ENCODE data around the gene AUTS2. TPM values are rescaled to one million over a fixed set of nuclear protein-coding genes. Genes with fewer than 3 reads are reported as not detected.

Gene AUTS2
- total and polyA plus RNA-seq, 2 of the 8 experiments (the other 6 are each of a cell fraction or from before 2014, with no cell fraction given) = 25.9 to 101 TPM

DNA sequence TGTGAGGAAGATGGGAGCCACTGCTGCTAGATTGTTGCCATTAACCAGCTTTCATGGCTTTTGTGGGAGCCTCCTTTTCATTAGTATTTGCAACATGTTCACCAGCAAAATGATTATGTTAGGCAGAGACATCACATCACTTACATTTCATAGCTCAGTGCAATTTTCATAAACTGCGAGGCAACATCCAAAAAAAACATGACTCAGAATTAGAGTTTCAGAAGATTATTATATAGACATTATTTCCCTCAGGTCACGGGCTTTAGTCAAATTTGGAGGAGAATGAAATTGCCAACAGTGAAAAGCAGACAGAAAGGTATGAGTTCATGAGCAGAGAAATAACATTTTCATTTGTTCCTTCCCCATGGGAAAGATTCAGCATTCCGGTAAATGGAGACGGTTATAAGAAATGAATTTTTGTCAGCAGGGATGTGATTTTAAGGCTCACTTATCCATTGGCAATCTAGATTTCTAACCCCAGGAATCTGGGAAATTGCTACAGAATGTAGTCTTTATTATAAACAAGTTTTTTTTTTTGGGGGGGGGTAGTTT, 573.2 kb downstream of the AUTS2 start:
- Histone ChIP-seq H4K91ac (replicated peaks; ENCODE audit: insufficient read length, low read length) (no peak overlapping the region), H3K14ac (ENCODE audit: insufficient read length) (no peak overlapping the region), H3K56ac (replicated peaks; ENCODE audit: insufficient read length, low read depth, low read length) (no peak overlapping the region), H3K79me1 (ENCODE audit: low read depth, low read length) (no peaks in the 10 kb centered on the region), H3K23me2 (ENCODE audit: low read depth, low read length) (no peaks in the 10 kb centered on the region), H2BK15ac (ENCODE audit: low read length) (no peak overlapping the region), H3K27ac (ENCODE audit: low read depth, low read length) (no peak overlapping the region), H3K23ac (ENCODE audit: insufficient read length) (no peak overlapping the region), H2BK5ac (ENCODE audit: low read depth, low read length) (no peak overlapping the region), H4K8ac (ENCODE audit: extremely low read depth, insufficient read depth, low read length) (no peak overlapping the region), H3K9ac (replicated peaks in 1 of 4; ENCODE audit: extremely low read depth in 1 of 4, low read depth in 3 of 4, low read length in 3 of 4) (no peak overlapping the region), H3K36me3 (ENCODE audit: control insufficient read depth in 2 of 4, insufficient read depth in 4 of 4, low read length in 3 of 4) (no peaks in the 10 kb centered on the region), H4K20me1 (replicated peaks in 1 of 2; ENCODE audit: control insufficient read depth in 1 of 2, insufficient read depth in 2 of 2, low read length in 2 of 2) (no peaks in the 10 kb centered on the region), H3K4ac (replicated peaks; ENCODE audit: insufficient read length, low read depth, low read length) (no peak overlapping the region), H3K4me3 (ENCODE audit: extremely low read depth in 1 of 4, insufficient read depth in 2 of 4, low read depth in 3 of 4, low read length in 4 of 4) (no peak overlapping the region), H3K4me1 (replicated peaks in 1 of 4; ENCODE audit: control insufficient read depth in 3 of 4, insufficient read depth in 4 of 4, low read length in 3 of 4) (peaks cover 0 to 4% (median 0%) of the 10 kb centered on the region in 4 experiments; a peak in 1 of 7 replicates), H2BK12ac (ENCODE audit: low read depth, low read length) (no peak overlapping the region), H3K79me2 (ENCODE audit: control insufficient read depth in 1 of 2, insufficient read depth in 2 of 2, low read length in 2 of 2) (no peaks in the 10 kb centered on the region), H4K5ac (ENCODE audit: insufficient read length, low read depth, low read length) (no peak overlapping the region), H3K4me2 (ENCODE audit: insufficient read depth in 1 of 2, low read depth in 2 of 2, low read length in 2 of 2) (no peak overlapping the region), H2BK120ac (replicated peaks; ENCODE audit: low read depth, low read length) (no peak overlapping the region), H3K9me3 (ENCODE audit: insufficient read depth in 2 of 2, low read depth in 1 of 2, low read length in 1 of 2) (no peaks in the 10 kb centered on the region), H2AFZ (ENCODE audit: low read length) (no peak overlapping the region), H3K18ac (ENCODE audit: extremely low read depth, low read length) (no peak overlapping the region), H3K27me3 (replicated peaks in 1 of 4; ENCODE audit: control insufficient read depth in 3 of 4, extremely low read depth in 1 of 4, insufficient read depth in 3 of 4, low read length in 3 of 4) (no peaks in the 10 kb centered on the region), H2BK20ac (ENCODE audit: low read length) (no peak overlapping the region), H2AK5ac (ENCODE audit: low read depth, low read length) (no peak overlapping the region)
- ChIA-PET POLR2A (ENCODE audit: partially characterized antibody) (no interaction called here), CTCF (ENCODE audit: partially characterized antibody) (interaction anchor here (1.4 kb wide), 1 partner anchor 335 kb away, joined by 4 read pairs; no protein-coding TSS in a partner anchor)
- FAIRE-seq (no peak), DNase-seq (ENCODE audit: low read depth in 1 of 2, low spot score in 2 of 2) (no peak)
- WGBS, 2 experiments (ENCODE audit: extremely low coverage in 1 of 2, insufficient coverage in 1 of 2, insufficient read length in 1 of 2, insufficient replicate concordance in 2 of 2, low coverage in 1 of 2, low lambda C conversion rate in 2 of 2, missing lambda C conversion rate in 1 of 2) = 92% methylated on average over 4 of the region's 4 CpGs; no CpG with 5 or more reads in 1 of the 2 experiments
- TF ChIP-seq TBP (IDR thresholded peaks at IDR 0.05; ENCODE audit: low read depth, low read length) = no peak
